B cell (primary cell): ENCODE measurements around the gene CAMTA2. TPM values are rescaled to one million over a fixed set of nuclear protein-coding genes. Genes with fewer than 3 reads are reported as not detected.

Experiments
- ATAC-seq: fragments of 200-7000 bp; cut with Tn5 transposase; one replicate; pipeline ENCODE4 v1.10.0; 2021; ENCODE audit warnings: low read depth, mild to moderate bottlenecking, moderate number of reproducible peaks, moderate library complexity
- CTCF ChIA-PET: fragments of 350-600 bp; sonication (Branson Sonifier 250); formaldehyde crosslinking; loops from one replicate; lab custom pipeline; 2021; ENCODE audit warnings: antibody characterized with exemption, inconsistent platforms; lab: Charles Lee
- POLR2A ChIA-PET: fragments of 350-600 bp; sonication (Branson Sonifier 250); formaldehyde crosslinking; loops from one replicate; lab custom pipeline; 2021; ENCODE audit warnings: antibody characterized with exemption; lab: Charles Lee
- DNase-seq: peaks from one replicate; pipeline ENCODE4 v3.0.0; 2013
- H2AFZ ChIP-seq: 2 replicates; pipeline ENCODE4 v1.6.1; 2012; ENCODE audit warnings: mild to moderate bottlenecking, low read depth, low read length; ENCODE audit not compliant: insufficient read depth, poor library complexity, severe bottlenecking
- H3K27ac ChIP-seq, 2 donors: 1 replicate in 1 of 2; 2 replicates in 1 of 2; pipeline ENCODE4 v1.5.1; 2012 to 2013; ENCODE audit warnings: low read length in 2 of 2, mild to moderate bottlenecking in 2 of 2, moderate library complexity in 1 of 2
- H3K27me3 ChIP-seq, 4 experiments: fragments of 200-600 bp in 1 of 4; sonication (generic) in 1 of 4; replicated peaks in 1 of 4; 1 replicate in 2 of 4; 2 replicates in 2 of 4; pipeline versions ENCODE4 v1.6.1 to v1.7.0; 2013 to 2016; ENCODE audit warnings: low read length in 3 of 4, mild to moderate bottlenecking in 2 of 4, mixed read lengths in 1 of 4, moderate library complexity in 1 of 4; ENCODE audit not compliant: insufficient read depth in 4 of 4, control insufficient read depth in 3 of 4; ENCODE audit errors: control extremely low read depth in 1 of 4
- H3K36me3 ChIP-seq, 2 experiments: replicated peaks in 1 of 2; 1 replicate in 1 of 2; 2 replicates in 1 of 2; pipeline versions ENCODE4 v1.6.1 to v1.7.1; 2013; ENCODE audit warnings: low read length in 1 of 2; ENCODE audit not compliant: insufficient read depth in 2 of 2, control insufficient read depth in 1 of 2; ENCODE audit errors: control extremely low read depth in 1 of 2, extremely low read depth in 1 of 2
- H3K4me1 ChIP-seq, 2 donors: fragments of 200-600 bp in 1 of 2; sonication (generic) in 1 of 2; 1 replicate in 1 of 2; 2 replicates in 1 of 2; pipeline versions ENCODE4 v1.5.1 to v1.6.1; 2013 to 2017; ENCODE audit warnings: low read length in 2 of 2; ENCODE audit not compliant: control insufficient read depth in 2 of 2, insufficient read depth in 2 of 2
- H3K4me2 ChIP-seq: replicated peaks from 2 replicates; pipeline ENCODE3; 2012; ENCODE audit warnings: mild to moderate bottlenecking, low read depth, low read length; ENCODE audit not compliant: poor library complexity, severe bottlenecking
- H3K4me3 ChIP-seq, 5 experiments: fragments of 200-600 bp in 1 of 5; sonication (generic) in 1 of 5; 1 replicate in 3 of 5; 2 replicates in 2 of 5; pipeline versions ENCODE4 v1.5.1 to v1.7.0; 2011 to 2016; ENCODE audit warnings: low read length in 4 of 5, mild to moderate bottlenecking in 4 of 5, low read depth in 2 of 5, control low read depth in 1 of 5, moderate library complexity in 1 of 5; ENCODE audit not compliant: insufficient read depth in 1 of 5; ENCODE audit errors: control extremely low read depth in 1 of 5, extremely low read depth in 1 of 5
- H3K79me2 ChIP-seq: fragments of 200-600 bp; sonication (generic); one replicate; pipeline ENCODE4 v1.6.0; 2016; ENCODE audit warnings: low read length; ENCODE audit not compliant: control insufficient read depth, insufficient read depth
- H3K9ac ChIP-seq: fragments of 200-600 bp; sonication (generic); 2 replicates; pipeline ENCODE4 v1.6.1; 2017; ENCODE audit warnings: mild to moderate bottlenecking, low read length, moderate library complexity
- H3K9me3 ChIP-seq, 3 donors: one replicate each; pipeline versions ENCODE4 v1.6.1 to v1.7.1; 2013; ENCODE audit warnings: low read length in 2 of 3; ENCODE audit not compliant: control insufficient read depth in 2 of 3, insufficient read depth in 1 of 3; ENCODE audit errors: control extremely low read depth in 1 of 3
- H4K20me1 ChIP-seq: 2 replicates; pipeline ENCODE4 v1.6.0; 2012; ENCODE audit warnings: mild to moderate bottlenecking, low read length; ENCODE audit not compliant: insufficient read depth, control insufficient read depth, poor library complexity, severe bottlenecking
- H3K27ac Mint-ChIP-seq: one replicate; pipeline ENCODE4 v1.8.0; 2021; ENCODE audit warnings: mixed read lengths
- H3K27me3 Mint-ChIP-seq: one replicate; pipeline ENCODE4 v1.8.0; 2021; ENCODE audit warnings: mixed read lengths
- H3K4me1 Mint-ChIP-seq: one replicate; pipeline ENCODE4 v1.8.0; 2021; ENCODE audit warnings: mixed read lengths
- H3K4me3 Mint-ChIP-seq: one replicate; pipeline ENCODE4 v1.8.0; 2021; ENCODE audit warnings: mixed read lengths
- H3K9me3 Mint-ChIP-seq: one replicate; pipeline ENCODE4 v1.8.0; 2022; ENCODE audit warnings: mixed read lengths; ENCODE audit not compliant: insufficient read depth
- EZH2 ChIP-seq: IDR thresholded peaks from 2 replicates; pipeline ENCODE4 v1.6.1; 2012; ENCODE audit warnings: borderline replicate concordance, low read depth, mild to moderate bottlenecking, moderate library complexity, low read length; ENCODE audit not compliant: insufficient read depth, poor library complexity, severe bottlenecking
- WGBS: methylation state at CpG from one replicate; pipeline ENCODE4 v1.1.5; 2013; ENCODE audit warnings: missing lambda C conversion rate; ENCODE audit not compliant: insufficient coverage; 5-methylcytosine and 5-hydroxymethylcytosine counted together
- intact Hi-C: fragments of 100-400 bp; cut with micrococcal nuclease; formaldehyde crosslinking; loops from one replicate; pipeline ENCODE4 v1.10.0; 2022
- polyA plus RNA-seq: library from polyadenylated mRNA; depleted of rRNA; stranded (reverse); fragments of >200 nt; gene quantifications from 2 replicates; pipeline ENCODE4 v1.2.3, GENCODE V29; 2012
- total RNA-seq, 2 donors: library from RNA; stranded (reverse); fragments of 120-200 nt in 1 of 2; gene quantifications; 1 replicate in 1 of 2; 2 replicates in 1 of 2; pipeline versions ENCODE4 v1.2.3 to v1.2.4, GENCODE V29; 2013 to 2022
- TF ChIP-seq, protein P1 (sequence below): fragments of 200-600 bp; IDR thresholded peaks from one replicate; pipeline ENCODE4 v1.8.0; 2022; ENCODE audit warnings: antibody characterized with exemption, mild to moderate bottlenecking

The CAMTA2 gene
- total and polyA plus RNA-seq, 2 donors (not counting 1 experiment from before 2014, with no cell fraction given) = 48.3 to 57.9 TPM

- Histone ChIP-seq H3K36me3 (no peaks in the 10 kb centered on the region), H3K27ac (no peak overlapping the region), H3K79me2 (no peaks in the 10 kb centered on the region), H3K9me3 (no peaks in the 10 kb centered on the region), H3K4me2 (no peak overlapping the region), H4K20me1 (no peaks in the 10 kb centered on the region), H3K4me3 (no peak overlapping the region), H3K4me1 (no peaks in the 10 kb centered on the region), H2AFZ (no peak overlapping the region), H3K27me3 (no peaks in the 10 kb centered on the region), H3K9ac (no peak overlapping the region)
- WGBS = 100% methylated on average over 3 of the region's 4 CpGs
- Mint-ChIP-seq H3K4me1 (no peaks in the 10 kb centered on the region), H3K27ac (no peak overlapping the region), H3K27me3 (no peaks in the 10 kb centered on the region), H3K9me3 (no peaks in the 10 kb centered on the region), H3K4me3 (no peak overlapping the region)
- ChIA-PET POLR2A (interaction anchor here (0.7 kb wide), 1 partner anchor 550 kb away, joined by 3 read pairs; no protein-coding TSS in a partner anchor), CTCF (no interaction called here)
- ATAC-seq = no peak
- DNase-seq = no peak
- intact Hi-C loops = no loop called here
- TF ChIP-seq, protein P1, sequence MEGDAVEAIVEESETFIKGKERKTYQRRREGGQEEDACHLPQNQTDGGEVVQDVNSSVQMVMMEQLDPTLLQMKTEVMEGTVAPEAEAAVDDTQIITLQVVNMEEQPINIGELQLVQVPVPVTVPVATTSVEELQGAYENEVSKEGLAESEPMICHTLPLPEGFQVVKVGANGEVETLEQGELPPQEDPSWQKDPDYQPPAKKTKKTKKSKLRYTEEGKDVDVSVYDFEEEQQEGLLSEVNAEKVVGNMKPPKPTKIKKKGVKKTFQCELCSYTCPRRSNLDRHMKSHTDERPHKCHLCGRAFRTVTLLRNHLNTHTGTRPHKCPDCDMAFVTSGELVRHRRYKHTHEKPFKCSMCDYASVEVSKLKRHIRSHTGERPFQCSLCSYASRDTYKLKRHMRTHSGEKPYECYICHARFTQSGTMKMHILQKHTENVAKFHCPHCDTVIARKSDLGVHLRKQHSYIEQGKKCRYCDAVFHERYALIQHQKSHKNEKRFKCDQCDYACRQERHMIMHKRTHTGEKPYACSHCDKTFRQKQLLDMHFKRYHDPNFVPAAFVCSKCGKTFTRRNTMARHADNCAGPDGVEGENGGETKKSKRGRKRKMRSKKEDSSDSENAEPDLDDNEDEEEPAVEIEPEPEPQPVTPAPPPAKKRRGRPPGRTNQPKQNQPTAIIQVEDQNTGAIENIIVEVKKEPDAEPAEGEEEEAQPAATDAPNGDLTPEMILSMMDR = no peak
- no peak for TF ChIP-seq EZH2
Measured at GRCh38 chr17:4921320-4921719, 66.2 kb downstream of the CAMTA2 start.

- Histone ChIP-seq H3K9ac (no peak overlapping the region), H3K4me2 (no peak overlapping the region), H3K36me3 (no peaks in the 10 kb centered on the region), H3K9me3 (no peaks in the 10 kb centered on the region), H3K4me1 (no peaks in the 10 kb centered on the region), H3K27ac (no peak overlapping the region), H3K79me2 (no peaks in the 10 kb centered on the region), H3K4me3 (no peak overlapping the region), H2AFZ (no peak overlapping the region), H3K27me3 (no peaks in the 10 kb centered on the region), H4K20me1 (no peaks in the 10 kb centered on the region)
- no peak for ATAC-seq
- WGBS = 100% methylated on average over 5 of the region's 10 CpGs
- ChIA-PET CTCF (no interaction called here), POLR2A (interaction anchor here (0.7 kb wide), 1 partner anchor 551 kb away, joined by 3 read pairs; no protein-coding TSS in a partner anchor)
- H3K9me3 Mint-ChIP-seq = no peaks in the 10 kb centered on the region
- H3K27me3 Mint-ChIP-seq = no peaks in the 10 kb centered on the region
- H3K27ac Mint-ChIP-seq = no peak overlapping the region
- H3K4me1 Mint-ChIP-seq = no peaks in the 10 kb centered on the region
- H3K4me3 Mint-ChIP-seq = no peak overlapping the region
- TF ChIP-seq EZH2 = no peak
- TF ChIP-seq, protein P1 = no peak
- DNase-seq = no peak
- intact Hi-C loops = no loop called here
Measured at GRCh38 chr17:4920351-4921048, 67.0 kb downstream of the CAMTA2 start.
